ENCODE results near the gene TMEM131. TPM values are rescaled to one million over a fixed set of nuclear protein-coding genes. Genes with fewer than 3 reads are reported as not detected.

TMEM131 gene
- total and polyA plus RNA-seq, 2 experiments from 2014 or later, result 9.2 to 22.7 TPM

DNA sequence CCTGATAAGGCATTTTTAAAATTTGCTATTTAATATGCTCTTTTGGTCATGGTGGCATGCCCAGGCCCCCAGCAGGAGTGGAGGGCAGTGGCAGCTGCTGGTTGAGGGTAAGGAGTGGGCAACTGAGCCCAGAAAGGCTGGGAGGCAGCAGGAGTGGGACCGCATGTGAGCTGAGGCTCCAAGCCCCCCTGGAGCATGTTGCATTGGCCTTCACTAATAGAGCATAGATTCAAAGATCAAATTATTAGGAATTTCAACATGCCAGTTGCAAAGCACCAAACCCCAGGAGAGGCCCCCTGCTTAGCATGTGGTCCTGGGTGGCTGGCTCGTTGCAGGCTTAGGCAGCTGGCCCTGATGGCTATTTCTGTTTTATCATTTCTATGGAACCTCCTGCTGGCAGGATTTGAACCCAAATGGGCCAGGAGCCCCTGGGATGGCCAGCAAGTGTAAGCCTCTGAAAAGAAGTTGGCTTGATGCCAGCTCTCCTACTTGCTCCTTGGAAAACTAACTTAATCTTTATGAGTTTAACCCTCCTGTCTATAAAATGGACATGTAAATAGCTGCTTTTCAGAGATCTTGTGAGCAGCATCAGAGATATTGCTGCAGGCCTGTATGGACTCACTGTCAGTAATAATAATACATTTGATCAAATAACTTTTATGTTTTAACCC, 42.1 kb upstream of the TMEM131 start (continued):
- no peak for TF ChIP-seq ZNF462 (CRISPR knock-in tag; IDR thresholded peaks at IDR 0.05)
- TF ChIP-seq STAT1 (IDR thresholded peaks at IDR 0.05; ENCODE audit: unreplicated experiment), result no peak
- no peak for TF ChIP-seq NANOG (IDR thresholded peaks at IDR 0.05; ENCODE audit: borderline replicate concordance)
- TF ChIP-seq ZNF331 (CRISPR knock-in tag; IDR thresholded peaks at IDR 0.05; ENCODE audit: low read depth), result no peak

GRCh38 chr2:98037206-98037605, 41.5 kb upstream of the TMEM131 start:
- H3K27ac Mint-ChIP-seq, result no peak overlapping the region
- DNase-seq (ENCODE audit: low spot score), result no peak
- H3K4me2 ChIP-seq, result no peak overlapping the region
- peaks cover 5% of the 10 kb centered on the region; the same call in 1 of the 3 replicates for H3K9me3 Mint-ChIP-seq
- H3K36me3 Mint-ChIP-seq (ENCODE audit: low read depth), result no peaks in the 10 kb centered on the region
- no peak overlapping the region for H3K27ac ChIP-seq (ENCODE audit: low read depth)
- H3K27me3 ChIP-seq (ENCODE audit: insufficient read depth), result no peaks in the 10 kb centered on the region
- no peak overlapping the region for H3K4me3 ChIP-seq
- H3K36me3 ChIP-seq (ENCODE audit: insufficient read depth), result no peaks in the 10 kb centered on the region
- no peak overlapping the region for H2AFZ ChIP-seq
- H3K79me2 ChIP-seq (replicated peaks; ENCODE audit: insufficient read depth), result no peaks in the 10 kb centered on the region
- H3K4me1 ChIP-seq (ENCODE audit: insufficient read depth), result no peaks in the 10 kb centered on the region; the same call in 1 of the 2 replicates
- no peaks in the 10 kb centered on the region for H4K20me1 ChIP-seq (replicated peaks; ENCODE audit: insufficient read depth)
- no peaks in the 10 kb centered on the region for H3F3A ChIP-seq (replicated peaks; ENCODE audit: low read depth)
- peak; percentile 21; the same call in 1 of the 3 replicates for ATAC-seq
- peaks cover 25% of the 10 kb centered on the region for H3K4me1 Mint-ChIP-seq
- H3K4me3 Mint-ChIP-seq, result no peak overlapping the region
- H3K27me3 Mint-ChIP-seq (ENCODE audit: insufficient read depth, low read depth, poor library complexity), result peaks cover 8% of the 10 kb centered on the region
- 0 out of 2 replicates have a peak, but pooled peaks cover 5% of the 10 kb centered on the region for H3K9me2 ChIP-seq (ENCODE audit: insufficient read depth)
- no peak for TF ChIP-seq ZNF462 (CRISPR knock-in tag; IDR thresholded peaks at IDR 0.05)
- no peak for TF ChIP-seq CTCF (conservative IDR thresholded peaks at IDR 0.05; ENCODE audit: low read depth in 2 of 2)
- no peak for TF ChIP-seq EZH2phosphoT487 (IDR thresholded peaks at IDR 0.05; ENCODE audit: unreplicated experiment)
